Measurements from ENCODE around the gene IL12RB2. TPM values are rescaled to one million over a fixed set of nuclear protein-coding genes. Genes with fewer than 3 reads are reported as not detected.
"Not testable (repeated sequence)": the region's sequence is repeated elsewhere in the genome, so short reads cannot be mapped to it uniquely, and the experiment has no call there.

IL12RB2 gene
- total and polyA plus RNA-seq, 2 donors from 2014 or later: 0.26 to 1.5 TPM

GRCh38 chr1:67441739-67442281 lies 134.1 kb downstream of the IL12RB2 start:
- H3K27ac ChIP-seq (ENCODE audit: low read depth in 2 of 2, low read length in 2 of 2): no peak overlapping the region
- no peak for FAIRE-seq

GRCh38 chr1:67446014-67446413 lies 138.3 kb downstream of the IL12RB2 start:
- FAIRE-seq; DNase-seq; H3K4me3 ChIP-seq (ENCODE audit: low read length in 3 of 3); intact Hi-C loops (cut with DNase I); H3K27ac ChIP-seq (ENCODE audit: low read depth in 2 of 2, low read length in 2 of 2); H3K9me3 ChIP-seq (ENCODE audit: control insufficient read depth in 2 of 3, insufficient read depth in 1 of 3, low read length in 3 of 3); H3K36me3 ChIP-seq (ENCODE audit: control insufficient read depth in 2 of 3, insufficient read depth in 3 of 3, low read length in 3 of 3); H3K27me3 ChIP-seq (ENCODE audit: control insufficient read depth, insufficient read depth, low read length); H3K9ac ChIP-seq (ENCODE audit: low read length in 3 of 3); H3K4me1 ChIP-seq (ENCODE audit: control insufficient read depth in 2 of 3, insufficient read depth in 2 of 3, low read depth in 1 of 3, low read length in 3 of 3): not testable (repeated sequence)

More at GRCh38 chr1:67441739-67442281, 134.1 kb downstream of the IL12RB2 start:
- Histone ChIP-seq H3K9me3 (ENCODE audit: control insufficient read depth in 2 of 3, insufficient read depth in 1 of 3, low read length in 3 of 3) (no peaks in the 10 kb centered on the region), H3K4me3 (ENCODE audit: low read length in 3 of 3) (no peak overlapping the region), H3K9ac (ENCODE audit: low read length in 3 of 3) (no peak overlapping the region), H3K36me3 (ENCODE audit: control insufficient read depth in 2 of 3, insufficient read depth in 3 of 3, low read length in 3 of 3) (no peaks in the 10 kb centered on the region), H3K27me3 (ENCODE audit: control insufficient read depth, insufficient read depth, low read length) (no peaks in the 10 kb centered on the region), H3K4me1 (ENCODE audit: control insufficient read depth in 2 of 3, insufficient read depth in 2 of 3, low read depth in 1 of 3, low read length in 3 of 3) (peaks cover 0 to 4% (median 0%) of the 10 kb centered on the region in 3 donors)
- peak in 1 of 5 donors; percentile 28 for DNase-seq
- intact Hi-C loops (cut with DNase I): no loop called here
- no peak for TF ChIP-seq CTCF (IDR thresholded peaks at IDR 0.05; ENCODE audit: borderline replicate concordance, extremely low read depth, insufficient read depth)

Other genes with a start within 250 kb of the IL12RB2 start
- not detected for gene C1orf141, start 172.9 kb upstream of the IL12RB2 start, total RNA-seq
- not detected for gene C1orf141, start 172.9 kb upstream of the IL12RB2 start, polyA plus RNA-seq (ENCODE audit: insufficient read depth, low read depth, low replicate concordance)
- 0.19 TPM for gene IL23R, start 141.4 kb upstream of the IL12RB2 start, total RNA-seq
- gene IL23R, start 141.4 kb upstream of the IL12RB2 start, polyA plus RNA-seq (ENCODE audit: insufficient read depth, low read depth, low replicate concordance): not detected
- gene SERBP1, start 122.5 kb downstream of the IL12RB2 start, total RNA-seq: 151 TPM
- 103 TPM for gene SERBP1, start 122.5 kb downstream of the IL12RB2 start, polyA plus RNA-seq (ENCODE audit: insufficient read depth, low read depth, low replicate concordance)

All from kidney (tissue), 14 donors.